OCI-LY1 (cell line): Measurements from ENCODE around the gene CLEC16A.

Source experiments
- CTCF ChIP-seq: fragments of 200-600 bp; sonication (generic), shearing (Covaris generic); IDR thresholded peaks from 2 replicates; pipeline ENCODE4 v1.5.1; 2017; ENCODE audit warnings: mild to moderate bottlenecking, antibody characterized with exemption, low read length, moderate library complexity, mixed read lengths
- EZH2 ChIP-seq: fragments of 200-600 bp; sonication (generic), shearing (Covaris generic); IDR thresholded peaks from 2 replicates; pipeline ENCODE4 v1.8.0; 2017; ENCODE audit warnings: borderline replicate concordance, mixed run types, mild to moderate bottlenecking, antibody characterized with exemption, low read length, moderate library complexity, mixed read lengths

DNA sequence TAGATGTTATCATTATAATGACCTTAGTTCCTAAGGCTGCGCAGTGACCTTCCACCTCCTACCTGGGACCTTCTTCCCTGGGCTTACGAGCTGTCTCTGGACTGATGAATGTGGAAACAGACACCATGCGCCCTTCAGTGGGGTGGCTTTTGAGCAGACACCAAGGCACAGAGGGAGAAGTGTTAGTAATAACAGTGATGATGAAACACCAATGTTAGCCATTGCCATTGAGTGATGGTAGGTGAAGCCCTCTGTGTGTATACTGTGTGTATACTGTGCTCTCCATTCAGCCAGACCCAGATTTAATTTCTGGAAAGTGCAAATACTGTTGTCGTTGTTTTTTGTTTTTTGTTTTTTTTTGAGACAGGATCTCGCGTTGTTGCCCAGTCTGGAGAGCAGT is 44.5 kb downstream of the CLEC16A start:
- TF ChIP-seq EZH2 (no peak), CTCF (no peak)
